Hematopoietic multipotent progenitor cell treated with erythropoietin and hydrocortisone succinate and interleukin-3 and kit ligand, for 4 days (in vitro differentiated cells): ENCODE results near the gene SSBP3.
A peak's percentile ranks its signal among the peaks of the same experiment; 100 is the strongest.

ENCODE experiments used
- DNase-seq: peaks from one replicate; pipeline ENCODE4 v3.0.0-alpha.2; 2015

SSBP3 gene

GRCh38 chr1:54409156-54410142 is 3.3 kb upstream of the SSBP3 start:
- peak; percentile 77 for DNase-seq

GRCh38 chr1:54408147-54409066 is 2.2 kb upstream of the SSBP3 start:
- peak; percentile 55 for DNase-seq

GRCh38 chr1:54407404-54408146 is 1.4 kb upstream of the SSBP3 start:
- peak; percentile 98 for DNase-seq

- no peak for DNase-seq
These were observed 885 bp upstream of the SSBP3 start for GRCh38 chr1:54407154-54407403.

- DNase-seq, result no peak
These were observed 298 bp downstream of the SSBP3 start for GRCh38 chr1:54405898-54406293.

GRCh38 chr1:54404939-54405897 is 976 bp downstream of the SSBP3 start:
- DNase-seq, result peak; percentile 66

- no peak for DNase-seq
These were observed 1.9 kb downstream of the SSBP3 start for GRCh38 chr1:54404263-54404662.

- DNase-seq, result peak; percentile 72
These were observed 2.4 kb downstream of the SSBP3 start for GRCh38 chr1:54403808-54404261.

- no peak for DNase-seq
These were observed 2.8 kb downstream of the SSBP3 start for GRCh38 chr1:54403405-54403804.

GRCh38 chr1:54402896-54403295 is 3.3 kb downstream of the SSBP3 start:
- no peak for DNase-seq

- no peak for DNase-seq
These were observed 4.4 kb downstream of the SSBP3 start for GRCh38 chr1:54401799-54402198.

- DNase-seq, result no peak
These were observed 5.9 kb downstream of the SSBP3 start for GRCh38 chr1:54400329-54400728.

- no peak for DNase-seq
These were observed 6.4 kb downstream of the SSBP3 start for GRCh38 chr1:54399765-54400164.

- DNase-seq, result no peak
These were observed 7.1 kb downstream of the SSBP3 start for GRCh38 chr1:54398963-54399528.

GRCh38 chr1:54397980-54398379 is 8.2 kb downstream of the SSBP3 start:
- no peak for DNase-seq

- DNase-seq, result peak; percentile 95
These were observed 9.1 kb downstream of the SSBP3 start for GRCh38 chr1:54397090-54397591.

- peak; percentile 80 for DNase-seq
These were observed 9.8 kb downstream of the SSBP3 start for GRCh38 chr1:54396261-54396933.

- peak; percentile 54 for DNase-seq
These were observed 10.8 kb downstream of the SSBP3 start for GRCh38 chr1:54395281-54395934.

GRCh38 chr1:54394104-54394503 is 12.1 kb downstream of the SSBP3 start:
- DNase-seq, result no peak

GRCh38 chr1:54392401-54392800 is 13.8 kb downstream of the SSBP3 start:
- no peak for DNase-seq
